Neural progenitor cell (in vitro differentiated cells): Measurements from ENCODE around the gene RBFOX2.

Source experiments
- CTCF ChIP-seq: fragments of 200-600 bp; sonication (generic); IDR thresholded peaks from 2 replicates; pipeline ENCODE4 v1.5.1; 2017; ENCODE audit warnings: antibody characterized with exemption, mild to moderate bottlenecking
- EZH2 ChIP-seq: fragments of 200-600 bp; sonication (generic); IDR thresholded peaks from 2 replicates; pipeline ENCODE4 v1.6.1; 2017; ENCODE audit warnings: antibody characterized with exemption, mild to moderate bottlenecking, moderate library complexity

- TF ChIP-seq CTCF (no peak), EZH2 (no peak)
These were observed 107.6 kb downstream of the RBFOX2 start for GRCh38 chr22:35921044-35921443.
